ENCODE measurements around the gene PRCD. TPM values are rescaled to one million over a fixed set of nuclear protein-coding genes. Genes with fewer than 3 reads are reported as not detected.

PRCD gene
- total and polyA plus RNA-seq, 4 experiments from 2014 or later: not detected

DNA sequence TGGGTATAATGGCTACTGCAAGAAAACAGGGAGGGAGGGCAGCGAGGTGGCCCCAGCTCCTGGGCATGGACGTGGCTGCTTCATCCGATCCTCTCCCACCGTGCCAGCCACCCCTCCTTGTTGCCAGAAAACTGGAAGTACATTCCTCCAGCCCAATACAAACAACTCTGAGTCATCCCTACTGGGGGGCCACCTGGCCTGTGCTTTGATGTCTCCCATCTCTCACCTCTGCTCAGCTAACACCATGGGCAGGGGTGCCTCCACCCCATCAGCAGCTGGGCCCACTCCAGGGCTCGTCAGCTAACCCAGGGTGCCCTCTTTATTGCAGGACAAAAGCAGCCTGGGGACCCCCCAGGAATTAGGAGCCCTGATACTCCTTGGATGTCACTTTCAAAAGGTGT, 40.6 kb upstream of the PRCD start:
- intact Hi-C loops (cut with micrococcal nuclease): no loop called here
- H3K27ac Mint-ChIP-seq: peak overlapping the region in 4 of 7 donors; percentile 10 to 87 (median 74)

DNA sequence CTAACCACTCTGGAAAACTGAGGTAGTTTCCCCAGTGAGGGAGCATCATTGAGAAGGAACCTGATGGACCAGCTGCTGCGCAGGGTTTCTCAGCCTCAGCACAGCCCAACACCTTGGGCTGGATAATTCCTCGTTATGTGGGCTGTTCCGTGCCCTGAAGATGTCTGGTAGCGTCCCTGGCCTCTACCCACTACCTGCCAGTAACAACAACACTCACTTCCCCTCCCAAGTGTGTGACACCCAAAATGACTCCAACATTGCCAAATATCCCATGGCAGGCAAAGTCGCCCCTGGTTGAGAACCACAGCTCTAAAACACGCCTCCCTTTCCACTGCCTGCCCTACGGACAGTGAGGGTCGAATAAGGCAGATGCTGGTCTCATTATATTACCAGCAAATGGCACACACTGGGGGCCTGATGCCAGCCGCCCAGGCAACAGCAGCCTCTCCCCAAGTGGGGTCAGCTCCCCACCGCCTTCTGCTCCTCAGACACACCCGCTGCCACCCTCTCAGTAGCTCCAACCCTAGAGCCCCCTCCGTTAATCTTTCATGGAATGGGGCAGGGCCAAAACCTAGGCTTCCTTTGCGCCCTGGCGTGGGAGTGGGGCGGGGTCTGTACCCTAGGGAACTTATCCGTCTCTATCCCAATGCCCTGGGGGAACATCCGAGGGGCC, 39.6 kb upstream of the PRCD start:
- peak overlapping the region; percentile 82 to 91 (median 88) for H3K4me3 Mint-ChIP-seq
- no peaks in the 10 kb centered on the region for H3K36me3 ChIP-seq (ENCODE audit: insufficient read depth, low read length)
- intact Hi-C loops (cut with micrococcal nuclease): no loop called here
- peak overlapping the region; percentile 69 for H3K27ac ChIP-seq (ENCODE audit: low read depth, low read length)
- peaks cover 40% of the 10 kb centered on the region for H3K4me1 ChIP-seq (ENCODE audit: insufficient read depth, low read length)
- DNase-seq: no peak
- no peaks in the 10 kb centered on the region for H3K27me3 Mint-ChIP-seq
- H3K9me3 Mint-ChIP-seq: no peaks in the 10 kb centered on the region
- H3K36me3 Mint-ChIP-seq: peaks cover 0 to 1% of the 10 kb centered on the region in 2 donors
- no peaks in the 10 kb centered on the region for H3K9me3 ChIP-seq (ENCODE audit: control insufficient read depth in 1 of 2, low read length in 2 of 2)
- peaks cover 15 to 61% (median 41%) of the 10 kb centered on the region in 4 donors for H3K4me1 Mint-ChIP-seq
- H3K4me3 ChIP-seq (ENCODE audit: low read length in 2 of 2): peak overlapping the region; percentile 61 to 83
- no peaks in the 10 kb centered on the region for H3K27me3 ChIP-seq (ENCODE audit: insufficient read depth, low read length)
- ChIA-PET POLR2A (ENCODE audit: partially characterized antibody) (interaction anchor here (1.0 to 5.3 kb wide), 7 partner anchors 8 to 172 kb away, joined by 3 to 68 read pairs (median 4); partner anchors contain the start of gene UBE2O), CTCF (ENCODE audit: partially characterized antibody) (interaction anchor here (0.8 to 12.4 kb wide), 4 partner anchors 10 to 89 kb away, joined by 3 to 161 read pairs (median 48); partner anchors contain the start of gene AANAT)
- H3K27ac Mint-ChIP-seq: peak overlapping the region; percentile 71 to 94 (median 85)

More for the DNA sequence above, 40.6 kb upstream of the PRCD start:
- H3K9me3 Mint-ChIP-seq: no peaks in the 10 kb centered on the region
- ChIA-PET CTCF (ENCODE audit: partially characterized antibody) (interaction anchor here (0.8 to 12.4 kb wide), 6 partner anchors 8 to 91 kb away, joined by 3 to 161 read pairs (median 6); partner anchors contain the start of gene AANAT), POLR2A (ENCODE audit: partially characterized antibody) (interaction anchor here (0.7 to 5.3 kb wide), 7 partner anchors 7 to 173 kb away, joined by 3 to 68 read pairs (median 3); no protein-coding TSS in a partner anchor)
- H3K27me3 Mint-ChIP-seq: no peaks in the 10 kb centered on the region
- no peak for DNase-seq
- H3K36me3 Mint-ChIP-seq: peaks cover 0 to 1% of the 10 kb centered on the region in 2 donors
- no peaks in the 10 kb centered on the region for H3K27me3 ChIP-seq (ENCODE audit: insufficient read depth, low read length)
- peaks cover 15 to 64% (median 43%) of the 10 kb centered on the region in 4 donors for H3K4me1 Mint-ChIP-seq
- no peaks in the 10 kb centered on the region for H3K9me3 ChIP-seq (ENCODE audit: control insufficient read depth in 1 of 2, low read length in 2 of 2)
- no peaks in the 10 kb centered on the region for H3K36me3 ChIP-seq (ENCODE audit: insufficient read depth, low read length)
- H3K4me3 Mint-ChIP-seq: peak overlapping the region in 7 of 8 donors; percentile 44 to 89 (median 86)
- no peak overlapping the region for H3K4me3 ChIP-seq (ENCODE audit: low read length in 2 of 2)
- peaks cover 47% of the 10 kb centered on the region for H3K4me1 ChIP-seq (ENCODE audit: insufficient read depth, low read length)
- H3K27ac ChIP-seq (ENCODE audit: low read depth, low read length): no peak overlapping the region

DNA sequence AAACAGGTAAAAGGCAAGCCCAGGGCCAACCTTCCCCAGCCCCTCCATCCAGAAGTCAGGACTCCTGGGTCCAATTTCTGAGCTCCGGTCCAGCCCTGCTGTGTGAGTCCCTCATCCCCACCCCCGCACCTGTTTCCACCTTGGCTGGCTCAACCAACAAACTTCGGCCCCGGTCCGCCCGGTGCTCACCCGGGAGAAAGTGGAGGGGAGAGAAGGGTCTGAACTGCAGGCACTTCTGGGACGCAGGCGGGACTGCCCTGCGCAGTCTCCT, 39.2 kb upstream of the PRCD start:
- Mint-ChIP-seq H3K9me3 (no peaks in the 10 kb centered on the region), H3K4me1 (peaks cover 15 to 56% (median 41%) of the 10 kb centered on the region in 4 donors), H3K27me3 (no peaks in the 10 kb centered on the region), H3K36me3 (peaks cover 0 to 1% of the 10 kb centered on the region in 2 donors), H3K4me3 (peak overlapping the region; percentile 82 to 91 (median 88)), H3K27ac (peak overlapping the region; percentile 71 to 94 (median 85))
- peak overlapping the region; percentile 69 for H3K27ac ChIP-seq (ENCODE audit: low read depth, low read length)
- peaks cover 38% of the 10 kb centered on the region for H3K4me1 ChIP-seq (ENCODE audit: insufficient read depth, low read length)
- H3K27me3 ChIP-seq (ENCODE audit: insufficient read depth, low read length): no peaks in the 10 kb centered on the region
- no peaks in the 10 kb centered on the region for H3K9me3 ChIP-seq (ENCODE audit: control insufficient read depth in 1 of 2, low read length in 2 of 2)
- ChIA-PET CTCF (ENCODE audit: partially characterized antibody) (interaction anchor here (9.4 to 12.4 kb wide), 2 partner anchors 34 to 90 kb away, joined by 91 to 161 read pairs; partner anchors contain the start of gene AANAT), POLR2A (ENCODE audit: partially characterized antibody) (interaction anchor here (1.5 to 5.3 kb wide), 5 partner anchors 8 to 226 kb away, joined by 5 to 68 read pairs (median 8); partner anchors contain the start of genes JMJD6, METTL23, PRPSAP1 and UBE2O)
- no peaks in the 10 kb centered on the region for H3K36me3 ChIP-seq (ENCODE audit: insufficient read depth, low read length)
- intact Hi-C loops (cut with micrococcal nuclease): loop anchor here (1.0 kb wide), 3 partner anchors 15 to 47 kb away; partner anchors contain the start of gene UBE2O
- peak overlapping the region; percentile 61 to 83 for H3K4me3 ChIP-seq (ENCODE audit: low read length in 2 of 2)
- DNase-seq: no peak

DNA sequence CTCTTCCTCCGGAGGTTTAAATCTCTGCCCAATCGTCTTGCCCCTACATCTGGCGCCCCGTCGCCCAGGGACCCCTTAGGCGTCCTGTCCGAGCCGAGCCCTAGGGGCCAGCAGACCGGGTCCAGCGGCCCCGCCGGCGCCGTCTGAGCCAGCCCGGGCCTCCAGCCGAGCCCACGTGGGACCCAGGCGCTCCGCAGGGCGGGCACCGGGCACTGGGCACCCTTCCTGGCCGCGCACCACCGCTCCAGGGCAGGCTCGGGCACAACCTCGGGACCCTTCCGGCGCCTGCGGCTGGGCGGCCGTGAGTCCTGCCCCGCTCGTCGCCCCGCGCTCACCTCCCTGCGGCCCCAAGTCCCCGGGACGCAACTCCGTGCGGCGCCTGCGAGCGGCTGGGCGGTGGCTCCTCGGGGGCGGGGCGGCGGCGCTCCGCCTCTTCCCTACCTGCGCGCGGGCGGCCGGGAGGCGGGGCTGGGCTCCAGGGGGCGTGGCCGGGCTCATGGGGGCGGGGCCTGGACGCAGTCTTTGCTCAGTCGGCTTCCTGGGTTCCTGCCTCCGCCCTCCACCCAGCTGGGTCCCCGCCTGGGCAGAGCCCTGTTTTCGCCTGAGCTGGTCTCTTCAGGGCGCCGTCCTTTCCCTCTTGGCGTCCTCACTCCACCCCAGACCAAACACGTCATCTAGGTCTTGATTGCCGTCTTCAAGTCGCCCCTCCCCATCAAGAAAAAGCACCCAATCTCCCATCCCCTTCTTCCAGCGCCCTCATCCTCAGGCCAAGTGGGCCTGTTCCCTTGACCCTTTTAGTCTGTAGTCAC, 38.6 kb upstream of the PRCD start, which contains the start of gene RHBDF2:
TSS of gene RHBDF2 (minus strand) at position 406 of the 809 bp plus-strand sequence. CDS start 19,899 bp downstream, outside the sequence.
- no peaks in the 10 kb centered on the region for H3K9me3 ChIP-seq (ENCODE audit: control insufficient read depth in 1 of 2, low read length in 2 of 2)
- H3K27me3 Mint-ChIP-seq: no peaks in the 10 kb centered on the region
- H3K27ac ChIP-seq (ENCODE audit: low read depth, low read length): peak within 1 kb of the TSS; percentile 69
- peak within 1 kb of the TSS; percentile 61 to 83 for H3K4me3 ChIP-seq (ENCODE audit: low read length in 2 of 2)
- ChIA-PET POLR2A (ENCODE audit: partially characterized antibody) (interaction anchor here (0.6 to 5.3 kb wide), 14 partner anchors 9 to 398 kb away, joined by 3 to 68 read pairs (median 5); partner anchors contain the start of genes AANAT, EXOC7, JMJD6 and METTL23), CTCF (ENCODE audit: partially characterized antibody) (interaction anchor here (0.8 to 12.4 kb wide), 12 partner anchors 8 to 123 kb away, joined by 3 to 161 read pairs (median 6); partner anchors contain the start of genes AANAT and UBE2O)
- H3K36me3 Mint-ChIP-seq: peaks cover 0 to 1% of the 10 kb centered on the region in 2 donors
- no peaks in the 10 kb centered on the region for H3K9me3 Mint-ChIP-seq
- peak within 1 kb of the TSS; percentile 86 to 91 (median 89) for H3K4me3 Mint-ChIP-seq
- intact Hi-C loops (cut with micrococcal nuclease): loop anchor here (1.0 kb wide), 3 partner anchors 14 to 48 kb away; partner anchors contain the start of gene UBE2O
- H3K4me1 Mint-ChIP-seq: peaks cover 15 to 56% (median 40%) of the 10 kb centered on the region in 4 donors
- H3K4me1 ChIP-seq (ENCODE audit: insufficient read depth, low read length): peaks cover 41% of the 10 kb centered on the region
- peak within 1 kb of the TSS; percentile 85 to 100 (median 98) for H3K27ac Mint-ChIP-seq
- H3K27me3 ChIP-seq (ENCODE audit: insufficient read depth, low read length): no peaks in the 10 kb centered on the region
- H3K36me3 ChIP-seq (ENCODE audit: insufficient read depth, low read length): no peaks in the 10 kb centered on the region
- peak; percentile 92 to 98 (median 95) for DNase-seq

DNA sequence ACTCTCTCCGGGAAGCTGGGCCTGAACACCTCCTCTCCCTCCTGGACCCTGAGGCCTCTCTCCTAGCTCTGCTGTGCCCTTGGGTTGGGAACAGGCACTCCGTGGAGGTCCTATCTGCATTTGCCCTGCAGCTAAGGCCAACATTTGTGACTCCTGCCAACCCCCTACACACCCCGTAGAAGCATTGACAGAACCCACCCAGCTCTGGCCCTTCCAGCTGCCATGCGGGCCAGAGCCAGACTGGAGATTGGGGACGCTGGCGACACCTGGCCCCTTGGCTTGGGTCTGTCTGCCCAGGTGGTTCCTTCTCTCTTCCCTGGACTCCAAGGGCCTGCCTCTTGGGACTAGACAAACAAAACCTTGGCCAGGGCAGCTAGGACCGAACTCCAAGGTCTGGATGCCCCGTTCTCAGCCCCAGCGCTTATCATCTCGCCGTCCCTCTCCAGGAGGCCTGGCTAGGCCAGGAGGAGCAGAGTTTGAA, 38.0 kb upstream of the PRCD start:
- H3K4me3 ChIP-seq (ENCODE audit: low read length in 2 of 2): peak overlapping the region in 1 of 2 donors; percentile 83
- H3K27ac Mint-ChIP-seq: peak overlapping the region; percentile 85 to 100 (median 98)
- peaks cover 0 to 1% of the 10 kb centered on the region in 2 donors for H3K36me3 Mint-ChIP-seq
- H3K27me3 Mint-ChIP-seq: no peaks in the 10 kb centered on the region
- H3K27ac ChIP-seq (ENCODE audit: low read depth, low read length): peak overlapping the region; percentile 69
- H3K9me3 ChIP-seq (ENCODE audit: control insufficient read depth in 1 of 2, low read length in 2 of 2): no peaks in the 10 kb centered on the region
- peaks cover 47% of the 10 kb centered on the region for H3K4me1 ChIP-seq (ENCODE audit: insufficient read depth, low read length)
- H3K36me3 ChIP-seq (ENCODE audit: insufficient read depth, low read length): no peaks in the 10 kb centered on the region
- no peaks in the 10 kb centered on the region for H3K27me3 ChIP-seq (ENCODE audit: insufficient read depth, low read length)
- ChIA-PET POLR2A (ENCODE audit: partially characterized antibody) (interaction anchor here (0.6 to 5.3 kb wide), 15 partner anchors 10 to 398 kb away, joined by 3 to 68 read pairs (median 5); partner anchors contain the start of genes AANAT, EXOC7, JMJD6 and METTL23), CTCF (ENCODE audit: partially characterized antibody) (interaction anchor here (0.8 to 12.4 kb wide), 15 partner anchors 8 to 200 kb away, joined by 3 to 161 read pairs (median 5); partner anchors contain the start of genes AANAT and UBE2O)
- H3K9me3 Mint-ChIP-seq: no peaks in the 10 kb centered on the region
- no peak for DNase-seq
- peak overlapping the region; percentile 83 to 91 (median 86) for H3K4me3 Mint-ChIP-seq
- H3K4me1 Mint-ChIP-seq: peaks cover 15 to 62% (median 41%) of the 10 kb centered on the region in 4 donors
- intact Hi-C loops (cut with micrococcal nuclease): loop anchor here (1.0 kb wide), 3 partner anchors 13 to 49 kb away; partner anchors contain the start of gene UBE2O
